Loucy (cell line): ENCODE measurements around the gene SPATA13.

Experiments
- H2AFZ ChIP-seq: fragments of 200-600 bp; sonication (generic); 2 replicates; pipeline ENCODE4 v1.6.0; 2016; ENCODE audit warnings: antibody characterized with exemption, mild to moderate bottlenecking, low read length, moderate library complexity
- H3F3A ChIP-seq: fragments of 200-600 bp; 2 replicates; pipeline ENCODE4 v1.6.0; 2016; ENCODE audit warnings: antibody characterized with exemption, low read depth, mild to moderate bottlenecking
- H3K27me3 ChIP-seq: fragments of 200-600 bp; sonication (generic); 2 replicates; pipeline ENCODE4 v1.6.1; 2014; ENCODE audit warnings: low read length, mild to moderate bottlenecking; ENCODE audit not compliant: insufficient read depth, poor library complexity, severe bottlenecking
- H3K36me3 ChIP-seq: fragments of 200-600 bp; sonication (generic); 2 replicates; pipeline ENCODE4 v1.6.1; 2016; ENCODE audit warnings: low read length; ENCODE audit not compliant: insufficient read depth
- H3K4me1 ChIP-seq: fragments of 200-600 bp; sonication (generic); 2 replicates; pipeline ENCODE4 v1.5.1; 2014; ENCODE audit warnings: low read length, mild to moderate bottlenecking; ENCODE audit not compliant: insufficient read depth, poor library complexity, severe bottlenecking
- H3K4me2 ChIP-seq: fragments of 200-600 bp; sonication (generic); 2 replicates; pipeline ENCODE4 v1.6.0; 2014; ENCODE audit warnings: antibody characterized with exemption, low read length, low read depth, mild to moderate bottlenecking; ENCODE audit not compliant: poor library complexity, severe bottlenecking
- H3K4me3 ChIP-seq: fragments of 200-600 bp; sonication (generic); 2 replicates; pipeline ENCODE4 v1.5.1; 2014; ENCODE audit warnings: low read length, mild to moderate bottlenecking, mixed read lengths; ENCODE audit not compliant: poor library complexity, severe bottlenecking
- H3K79me2 ChIP-seq: fragments of 200-600 bp; sonication (generic); 2 replicates; pipeline ENCODE4 v1.6.1; 2014; ENCODE audit warnings: low read length; ENCODE audit not compliant: insufficient read depth
- H3K9ac ChIP-seq: fragments of 200-600 bp; sonication (generic); 2 replicates; pipeline ENCODE4 v1.6.0; 2014; ENCODE audit warnings: mild to moderate bottlenecking, low read depth, low read length, moderate library complexity; ENCODE audit not compliant: poor library complexity, severe bottlenecking
- H3K9me2 ChIP-seq: fragments of 200-600 bp; sonication (generic); replicated peaks from 2 replicates; pipeline ENCODE4 v1.6.1; 2016; ENCODE audit warnings: low read depth, low read length, mixed read lengths
- H3K9me3 ChIP-seq: fragments of 200-600 bp; sonication (generic); 2 replicates; pipeline ENCODE4 v1.6.1; 2014; ENCODE audit warnings: mild to moderate bottlenecking, antibody characterized with exemption, low read length, low read depth; ENCODE audit not compliant: insufficient read depth
- H4K20me1 ChIP-seq: fragments of 200-600 bp; sonication (generic); 2 replicates; pipeline ENCODE4 v1.6.0; 2014; ENCODE audit warnings: antibody characterized with exemption, low read length, mild to moderate bottlenecking; ENCODE audit not compliant: insufficient read depth, poor library complexity, severe bottlenecking
- EZH2phosphoT487 ChIP-seq: fragments of 200-600 bp; IDR thresholded peaks from 2 replicates; pipeline ENCODE4 v1.6.1; 2018; ENCODE audit warnings: antibody characterized with exemption, mild to moderate bottlenecking, moderate library complexity, borderline replicate concordance
- TF ChIP-seq, protein P1 (sequence below): fragments of 200-600 bp; sonication (generic); conservative IDR thresholded peaks from 2 replicates; pipeline ENCODE4 v1.5.1; 2014; ENCODE audit warnings: mild to moderate bottlenecking, antibody characterized with exemption, low read length

The SPATA13 gene

GRCh38 chr13:24234200-24234915 is 73.8 kb downstream of the SPATA13 start:
- H3K9me2 ChIP-seq: no peaks in the 10 kb centered on the region
- H2AFZ ChIP-seq: no peak overlapping the region
- H3K4me1 ChIP-seq: peaks cover 3% of the 10 kb centered on the region
- no peak for TF ChIP-seq EZH2phosphoT487
- TF ChIP-seq, protein P1, sequence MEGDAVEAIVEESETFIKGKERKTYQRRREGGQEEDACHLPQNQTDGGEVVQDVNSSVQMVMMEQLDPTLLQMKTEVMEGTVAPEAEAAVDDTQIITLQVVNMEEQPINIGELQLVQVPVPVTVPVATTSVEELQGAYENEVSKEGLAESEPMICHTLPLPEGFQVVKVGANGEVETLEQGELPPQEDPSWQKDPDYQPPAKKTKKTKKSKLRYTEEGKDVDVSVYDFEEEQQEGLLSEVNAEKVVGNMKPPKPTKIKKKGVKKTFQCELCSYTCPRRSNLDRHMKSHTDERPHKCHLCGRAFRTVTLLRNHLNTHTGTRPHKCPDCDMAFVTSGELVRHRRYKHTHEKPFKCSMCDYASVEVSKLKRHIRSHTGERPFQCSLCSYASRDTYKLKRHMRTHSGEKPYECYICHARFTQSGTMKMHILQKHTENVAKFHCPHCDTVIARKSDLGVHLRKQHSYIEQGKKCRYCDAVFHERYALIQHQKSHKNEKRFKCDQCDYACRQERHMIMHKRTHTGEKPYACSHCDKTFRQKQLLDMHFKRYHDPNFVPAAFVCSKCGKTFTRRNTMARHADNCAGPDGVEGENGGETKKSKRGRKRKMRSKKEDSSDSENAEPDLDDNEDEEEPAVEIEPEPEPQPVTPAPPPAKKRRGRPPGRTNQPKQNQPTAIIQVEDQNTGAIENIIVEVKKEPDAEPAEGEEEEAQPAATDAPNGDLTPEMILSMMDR: no peak
- no peak overlapping the region for H3K4me3 ChIP-seq
- H3K27me3 ChIP-seq: no peaks in the 10 kb centered on the region
- no peaks in the 10 kb centered on the region for H3K36me3 ChIP-seq
- H4K20me1 ChIP-seq: no peaks in the 10 kb centered on the region
- peaks cover 18% of the 10 kb centered on the region; the same call in 1 of the 2 replicates for H3K79me2 ChIP-seq
- no peak overlapping the region for H3K4me2 ChIP-seq
- no peak overlapping the region for H3K9ac ChIP-seq
- H3F3A ChIP-seq: no peaks in the 10 kb centered on the region
- no peaks in the 10 kb centered on the region for H3K9me3 ChIP-seq

DNA sequence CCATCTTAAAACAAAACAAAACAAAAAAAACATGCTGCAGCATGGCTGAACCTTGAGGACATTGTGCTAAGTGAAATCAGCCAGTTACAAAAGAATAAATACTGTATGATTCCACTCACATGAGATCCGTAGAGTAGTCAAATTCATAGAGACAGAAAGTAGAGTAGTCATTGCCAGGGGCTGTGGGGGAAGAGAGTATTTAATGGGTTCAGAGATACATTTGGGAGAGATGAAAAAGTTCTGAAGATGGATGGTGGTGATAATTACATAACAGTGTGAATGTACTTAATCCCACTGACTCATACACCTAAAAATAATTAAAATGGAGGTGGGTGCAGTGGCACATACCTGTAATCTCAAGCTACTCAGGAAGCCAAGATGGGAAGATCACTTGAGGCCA is 76.8 kb downstream of the SPATA13 start:
- peaks cover 3% of the 10 kb centered on the region for H3K4me1 ChIP-seq
- H3K9me2 ChIP-seq: no peaks in the 10 kb centered on the region
- H3K79me2 ChIP-seq: peaks cover 9% of the 10 kb centered on the region; the same call in 1 of the 2 replicates
- no peak overlapping the region for H3K9ac ChIP-seq
- no peaks in the 10 kb centered on the region for H3F3A ChIP-seq
- H3K9me3 ChIP-seq: no peaks in the 10 kb centered on the region
- no peak overlapping the region for H2AFZ ChIP-seq
- no peaks in the 10 kb centered on the region for H3K27me3 ChIP-seq
- H3K36me3 ChIP-seq: no peaks in the 10 kb centered on the region
- H3K4me2 ChIP-seq: no peak overlapping the region
- no peak overlapping the region for H3K4me3 ChIP-seq
- TF ChIP-seq EZH2phosphoT487: no peak
- TF ChIP-seq, protein P1: no peak
- H4K20me1 ChIP-seq: no peaks in the 10 kb centered on the region

GRCh38 chr13:24241336-24241735 is 80.8 kb downstream of the SPATA13 start:
- no peak overlapping the region for H3K9ac ChIP-seq
- no peaks in the 10 kb centered on the region for H3K9me2 ChIP-seq
- no peaks in the 10 kb centered on the region; the same call in 1 of the 2 replicates for H3K36me3 ChIP-seq
- no peak overlapping the region for H3K4me3 ChIP-seq
- no peaks in the 10 kb centered on the region for H3K4me1 ChIP-seq
- TF ChIP-seq, protein P1: no peak
- no peak for TF ChIP-seq EZH2phosphoT487
- no peak overlapping the region for H2AFZ ChIP-seq
- H3K27me3 ChIP-seq: no peaks in the 10 kb centered on the region
- H3K9me3 ChIP-seq: no peaks in the 10 kb centered on the region
- H3K79me2 ChIP-seq: peaks cover 10% of the 10 kb centered on the region; the same call in 1 of the 2 replicates
- no peaks in the 10 kb centered on the region for H3F3A ChIP-seq
- no peaks in the 10 kb centered on the region for H4K20me1 ChIP-seq
- H3K4me2 ChIP-seq: no peak overlapping the region
